GM18868 (cell line): Measurements from ENCODE around the gene EEF1AKMT4.

Source experiments
- ATAC-seq: cut with Tn5 transposase; IDR thresholded peaks from one replicate; pipeline ENCODE4 v1.9.1; 2021; ENCODE audit warnings: mild to moderate bottlenecking, moderate library complexity; ENCODE audit not compliant: unreplicated experiment

EEF1AKMT4 gene

GRCh38 chr3:184298759-184299487 is 49.5 kb downstream of the EEF1AKMT4 start, which contains the start of gene PSMD2:
Gene PSMD2, plus strand, starts transcription at chr3:184299241. Its CDS starts 26 bp downstream, at chr3:184299267.
- peak; percentile 92 for ATAC-seq

DNA sequence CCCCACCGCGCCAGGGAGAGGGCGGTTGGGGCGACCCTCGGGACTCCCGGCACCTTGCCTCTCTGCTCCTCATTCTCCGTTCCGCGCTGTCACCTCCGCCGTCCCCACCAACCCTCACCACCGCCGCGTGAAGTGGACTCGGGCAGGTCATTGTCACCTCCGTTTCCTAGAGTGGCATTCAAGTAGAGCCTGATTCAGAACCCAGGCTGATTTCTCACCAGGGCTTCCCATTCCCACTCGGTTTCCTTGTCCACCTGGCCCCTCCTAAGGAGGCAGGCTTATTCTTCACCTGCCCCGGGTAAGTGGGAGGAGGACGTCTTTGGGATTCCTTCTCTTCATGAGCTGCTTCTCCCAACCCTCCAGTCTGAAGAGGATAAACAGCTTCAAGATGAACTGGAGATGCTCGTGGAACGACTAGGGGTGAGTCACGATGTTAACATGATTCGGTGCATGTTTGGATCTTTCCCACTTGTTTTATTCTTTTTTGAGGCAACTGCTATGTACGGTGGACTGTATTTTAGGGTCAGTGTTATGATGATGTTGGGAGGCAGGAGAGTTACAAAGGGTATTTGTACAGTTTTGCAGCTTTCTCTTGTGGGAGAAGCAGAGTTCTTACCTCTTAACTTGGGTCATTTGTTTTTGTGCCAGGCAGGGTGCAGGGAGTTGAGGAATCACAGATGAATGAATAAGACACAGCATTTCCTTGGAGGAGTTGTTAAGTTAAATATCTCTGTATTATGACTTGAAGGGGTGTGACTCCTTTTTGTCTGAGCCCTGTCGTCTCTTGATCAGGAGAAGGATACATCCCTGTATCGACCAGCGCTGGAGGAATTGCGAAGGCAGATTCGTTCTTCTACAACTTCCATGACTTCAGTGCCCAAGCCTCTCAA is 50.3 kb downstream of the EEF1AKMT4 start:
- no peak for ATAC-seq

GRCh38 chr3:184300378-184300720 is 50.9 kb downstream of the EEF1AKMT4 start:
- ATAC-seq = no peak

- ATAC-seq = no peak
Observed at GRCh38 chr3:184305577-184305976, 56.1 kb downstream of the EEF1AKMT4 start.

DNA sequence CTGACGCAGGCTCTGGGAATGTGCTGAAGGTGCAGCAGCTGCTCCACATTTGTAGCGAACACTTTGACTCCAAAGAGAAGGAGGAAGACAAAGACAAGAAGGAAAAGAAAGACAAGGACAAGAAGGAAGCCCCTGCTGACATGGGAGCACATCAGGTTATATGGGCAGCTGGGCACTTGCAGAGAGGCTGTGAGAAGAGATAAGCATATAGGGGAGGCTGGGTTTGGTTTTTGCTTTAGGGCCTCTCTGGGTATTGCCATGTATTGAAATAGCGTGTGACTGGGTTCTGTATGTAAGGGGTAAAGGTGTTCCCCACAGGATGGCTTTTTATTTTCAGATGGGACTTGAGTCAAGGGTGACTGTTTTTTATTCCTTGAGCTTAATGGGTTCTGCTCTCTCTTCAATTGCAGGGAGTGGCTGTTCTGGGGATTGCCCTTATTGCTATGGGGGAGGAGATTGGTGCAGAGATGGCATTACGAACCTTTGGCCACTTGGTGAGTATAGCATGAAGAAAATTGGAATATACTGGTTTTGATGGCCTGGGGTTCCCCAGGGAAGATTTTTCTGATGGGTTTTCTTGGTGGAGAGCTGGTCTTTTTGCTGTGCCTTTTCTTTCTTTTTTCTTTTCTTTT is 57.0 kb downstream of the EEF1AKMT4 start:
- ATAC-seq = no peak

GRCh38 chr3:184307915-184308314 is 58.4 kb downstream of the EEF1AKMT4 start:
- no peak for ATAC-seq
